A549 (cell line): ENCODE results near the gene CTIF.

Experiments used
- CBX8 ChIP-seq: fragments of 200-600 bp; sonication (generic); IDR thresholded peaks from 2 replicates; pipeline ENCODE4 v1.6.1; 2016
- CTCF ChIP-seq: fragments of >200 bp; sonication (Bioruptor Twin); formaldehyde crosslinking; IDR thresholded peaks from 3 replicates; pipeline ENCODE4 v1.5.1; 2016
- ELK1 ChIP-seq: fragments of 150-350 bp; IDR thresholded peaks from 2 replicates; pipeline ENCODE4 v1.6.1; 2014; ENCODE audit warnings: low read depth, mild to moderate bottlenecking, low read length
- KDM1A ChIP-seq: fragments of 200-600 bp; sonication (generic); IDR thresholded peaks from 2 replicates; pipeline ENCODE4 v1.6.1; 2016; ENCODE audit warnings: low read depth, mild to moderate bottlenecking
- NFE2L2 ChIP-seq: fragments of 150-350 bp; conservative IDR thresholded peaks from 2 replicates; pipeline ENCODE4 v1.6.1; 2014; ENCODE audit warnings: low read length
- POLR2A ChIP-seq: IDR thresholded peaks from 2 replicates; pipeline ENCODE4 v1.6.1; 2012; ENCODE audit warnings: mild to moderate bottlenecking, low read length
- RCOR1 ChIP-seq: fragments of 150-350 bp; IDR thresholded peaks from 2 replicates; pipeline ENCODE4 v1.6.1; 2014; ENCODE audit warnings: antibody characterized with exemption, low read length, low read depth
- REST ChIP-seq: fragments of 200-600 bp; sonication (generic); IDR thresholded peaks from 2 replicates; pipeline ENCODE4 v1.6.1; 2016; ENCODE audit warnings: antibody characterized with exemption, mild to moderate bottlenecking, moderate library complexity
- RFX5 ChIP-seq: fragments of 450-650 bp; IDR thresholded peaks from 2 replicates; pipeline ENCODE4 v1.7.1; 2014; ENCODE audit warnings: antibody characterized with exemption, mild to moderate bottlenecking, moderate library complexity
- SREBF2 ChIP-seq: fragments of 450-650 bp; IDR thresholded peaks from 2 replicates; pipeline ENCODE4 v1.6.1; 2014; ENCODE audit warnings: mild to moderate bottlenecking, moderate library complexity

GRCh38 chr18:48888773-48889080, 349.9 kb downstream of the CTIF start:
- TF ChIP-seq KDM1A (no peak), CTCF (no peak), ELK1 (no peak), RCOR1 (no peak), REST (no peak), RFX5 (no peak), SREBF2 (no peak), POLR2A (no peak), CBX8 (no peak), NFE2L2 (no peak)
